HUES64 (cell line): ENCODE data around the gene KPNA4.
"Not testable (repeated sequence)": the region's sequence is repeated elsewhere in the genome, so short reads cannot be mapped to it uniquely, and the experiment has no call there.

Source experiments
- H3K27ac ChIP-seq: 2 replicates; pipeline ENCODE4 v1.7.0; 2013; ENCODE audit warnings: low read depth, low read length, inconsistent platforms
- H3K27me3 ChIP-seq: 2 replicates; pipeline ENCODE4 v1.6.1; 2013; ENCODE audit warnings: mild to moderate bottlenecking, low read length; ENCODE audit not compliant: insufficient read depth
- H3K36me3 ChIP-seq: 2 replicates; pipeline ENCODE4 v1.6.1; 2013; ENCODE audit warnings: mild to moderate bottlenecking, low read length; ENCODE audit not compliant: insufficient read depth
- H3K4me1 ChIP-seq: 2 replicates; pipeline ENCODE4 v1.6.1; 2013; ENCODE audit warnings: mild to moderate bottlenecking, low read length, moderate library complexity; ENCODE audit not compliant: insufficient read depth
- H3K4me3 ChIP-seq: 2 replicates; pipeline ENCODE4 v1.5.1; 2013; ENCODE audit warnings: mild to moderate bottlenecking, low read length, moderate library complexity
- H3K9ac ChIP-seq: 2 replicates; pipeline ENCODE4 v1.6.1; 2013; ENCODE audit warnings: mild to moderate bottlenecking, low read depth, low read length
- H3K9me3 ChIP-seq: 2 replicates; pipeline ENCODE4 v1.6.1; 2013; ENCODE audit warnings: low read depth, low read length; ENCODE audit not compliant: insufficient read depth
- WGBS: fragments of 150-250, 120-280 bp; methylation state at CpG from one replicate; pipeline ENCODE4 v1.1.7; 2013; ENCODE audit warnings: missing lambda C conversion rate; 5-methylcytosine and 5-hydroxymethylcytosine counted together

Gene KPNA4

DNA sequence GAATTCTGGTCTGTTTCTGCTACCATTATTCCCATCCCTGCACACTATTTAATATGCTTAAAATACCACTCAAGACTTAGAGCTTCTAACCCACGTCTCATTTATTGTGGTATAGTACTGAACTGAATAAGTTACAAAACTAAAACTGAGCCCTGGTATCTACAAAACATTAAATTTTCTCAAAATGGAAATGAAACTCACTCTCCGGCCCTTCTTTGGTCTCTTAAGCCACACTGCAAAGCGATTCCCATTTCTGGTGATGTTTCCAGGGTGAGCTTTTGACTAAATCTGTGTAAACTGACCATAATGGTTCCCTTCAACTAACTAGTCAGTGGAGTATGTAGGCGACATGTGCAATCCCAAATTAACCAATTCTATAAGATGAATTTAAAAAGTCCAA is 18.6 kb downstream of the KPNA4 start:
- Histone ChIP-seq H3K4me1 (peaks cover 3% of the 10 kb centered on the region; the same call in 1 of the 2 replicates), H3K27ac (no peak overlapping the region), H3K4me3 (no peak overlapping the region), H3K9ac (no peak overlapping the region), H3K9me3 (peaks cover 29% of the 10 kb centered on the region; the same call in 1 of the 2 replicates), H3K36me3 (peaks cover 28% of the 10 kb centered on the region; the same call in 1 of the 2 replicates), H3K27me3 (no peaks in the 10 kb centered on the region)
- WGBS, result 97% methylated on average over 3 of the region's 4 CpGs

DNA sequence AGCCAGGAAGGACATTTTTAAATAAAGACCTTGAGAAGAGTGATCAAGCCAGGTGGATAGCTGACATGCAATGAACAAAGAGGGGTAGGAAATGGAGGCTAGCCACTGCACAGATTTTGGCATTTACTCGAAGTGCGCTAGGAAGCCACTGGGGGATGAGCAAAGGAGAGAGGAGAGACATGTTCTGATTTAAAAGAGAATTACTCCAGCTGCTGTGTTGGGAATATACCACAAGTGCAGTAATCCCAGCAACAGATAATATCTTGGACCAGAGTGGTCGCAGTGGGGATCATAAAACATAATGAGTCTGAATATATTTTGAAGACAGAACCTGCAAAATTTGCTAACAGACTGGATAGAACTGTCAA is 19.9 kb downstream of the KPNA4 start:
- Histone ChIP-seq H3K27me3 (no peaks in the 10 kb centered on the region), H3K36me3 (peaks cover 16% of the 10 kb centered on the region; the same call in 1 of the 2 replicates), H3K4me3 (no peak overlapping the region), H3K27ac (no peak overlapping the region), H3K4me1 (peaks cover 9% of the 10 kb centered on the region; the same call in 1 of the 2 replicates), H3K9ac (no peak overlapping the region), H3K9me3 (peaks cover 18% of the 10 kb centered on the region; the same call in 1 of the 2 replicates)
- 96% methylated on average over 3 of the region's 3 CpGs for WGBS

DNA sequence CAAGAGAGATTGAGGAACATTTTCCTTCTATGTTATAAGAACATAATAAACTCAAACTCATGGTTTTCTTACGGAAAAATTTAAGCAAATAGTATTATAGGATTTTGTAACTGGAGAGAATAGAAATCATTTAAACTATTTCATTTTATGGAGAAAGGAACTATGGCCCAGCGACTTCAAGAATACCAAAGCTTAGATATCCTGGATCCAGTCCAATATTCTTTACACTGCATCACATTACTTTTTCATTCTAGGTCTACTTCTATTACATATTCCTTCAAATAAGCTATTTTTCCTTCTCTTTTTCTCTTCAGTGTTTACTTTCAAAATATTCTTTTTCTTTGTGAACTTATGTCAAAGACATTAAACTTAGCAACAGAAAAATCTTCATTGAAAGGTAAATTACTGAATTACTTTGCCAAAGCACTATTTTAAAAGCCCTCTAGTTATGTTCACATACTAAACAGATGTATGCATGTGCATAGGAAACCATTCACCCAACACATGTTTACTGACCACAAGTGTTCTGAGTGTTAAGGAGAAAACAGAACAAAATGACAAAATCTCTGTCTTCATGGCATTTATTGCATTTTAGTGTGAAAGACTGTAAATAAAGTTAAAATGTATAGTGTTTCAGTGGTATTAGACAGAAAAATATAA is 20.4 kb downstream of the KPNA4 start:
- Histone ChIP-seq H3K4me3 (no peak overlapping the region), H3K27me3 (no peaks in the 10 kb centered on the region), H3K9me3 (peaks cover 13% of the 10 kb centered on the region; the same call in 1 of the 2 replicates), H3K9ac (no peak overlapping the region), H3K27ac (no peak overlapping the region), H3K36me3 (peaks cover 11% of the 10 kb centered on the region; the same call in 1 of the 2 replicates), H3K4me1 (peaks cover 9% of the 10 kb centered on the region; the same call in 1 of the 2 replicates)
- WGBS, result 92% methylated on average over 1 of the region's 2 CpGs

DNA sequence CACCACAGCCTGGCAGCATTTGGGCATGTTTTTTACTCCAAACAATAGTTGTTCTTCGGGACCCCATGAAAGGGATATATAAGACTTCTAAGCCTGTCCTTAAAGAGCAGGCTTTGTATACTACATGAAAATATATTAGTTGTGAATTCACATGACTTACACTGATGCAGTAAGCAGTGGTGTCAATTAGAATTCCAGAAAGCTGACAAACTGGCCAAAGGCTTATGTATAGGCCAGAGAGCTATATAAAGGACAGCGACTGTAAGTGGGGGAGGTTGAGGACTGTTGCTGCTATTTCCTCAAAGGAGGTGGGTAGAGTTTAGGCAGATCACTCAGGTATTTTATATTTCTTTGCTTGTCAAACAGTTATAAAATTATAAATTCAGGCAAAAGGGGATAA is 24.8 kb downstream of the KPNA4 start:
- H3K4me1 ChIP-seq, result peaks cover 6% of the 10 kb centered on the region; the same call in 1 of the 2 replicates
- H3K9ac ChIP-seq, result no peak overlapping the region
- H3K27me3 ChIP-seq, result no peaks in the 10 kb centered on the region
- no peaks in the 10 kb centered on the region for H3K9me3 ChIP-seq
- no peak overlapping the region for H3K27ac ChIP-seq
- 82% methylated on average over 1 of the region's 2 CpGs for WGBS
- peaks cover 12% of the 10 kb centered on the region for H3K36me3 ChIP-seq
- no peak overlapping the region for H3K4me3 ChIP-seq

GRCh38 chr3:160538895-160539294 is 26.5 kb downstream of the KPNA4 start:
- no peak overlapping the region for H3K27ac ChIP-seq
- no peaks in the 10 kb centered on the region for H3K27me3 ChIP-seq

DNA sequence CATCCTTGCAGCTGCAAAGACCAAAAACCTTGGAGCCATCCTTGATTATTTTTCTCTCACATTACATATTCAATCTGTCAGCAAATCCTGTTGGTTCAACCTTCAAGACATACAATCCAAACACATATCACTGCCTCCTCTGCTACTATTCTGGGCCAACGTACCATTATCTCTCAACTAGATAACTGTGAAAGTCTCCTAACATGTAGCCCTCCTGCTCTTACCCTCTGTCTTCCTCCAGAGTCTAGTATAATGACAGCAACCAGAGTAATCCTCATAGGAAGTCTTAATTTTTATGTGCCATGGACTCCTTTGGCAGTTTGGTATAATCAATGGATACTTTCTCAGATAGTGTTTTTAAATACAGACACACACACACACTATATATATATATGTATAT is 27.6 kb downstream of the KPNA4 start:
- WGBS, result 88% methylated on average over 1 of the region's 1 CpG
- no peak overlapping the region for H3K9ac ChIP-seq
- 0 out of 2 replicates have a peak, but pooled peaks cover 6% of the 10 kb centered on the region for H3K4me1 ChIP-seq
- H3K36me3 ChIP-seq, result peaks cover 39% of the 10 kb centered on the region
- H3K27ac ChIP-seq, result no peak overlapping the region
- no peak overlapping the region for H3K4me3 ChIP-seq
- H3K27me3 ChIP-seq, result no peaks in the 10 kb centered on the region
- H3K9me3 ChIP-seq, result no peaks in the 10 kb centered on the region

More at GRCh38 chr3:160538895-160539294, 26.5 kb downstream of the KPNA4 start:
- Histone ChIP-seq H3K4me1 (0 out of 2 replicates have a peak, but pooled peaks cover 6% of the 10 kb centered on the region), H3K36me3 (peaks cover 28% of the 10 kb centered on the region), H3K9ac (no peak overlapping the region), H3K4me3 (no peak overlapping the region), H3K9me3 (no peaks in the 10 kb centered on the region)

DNA sequence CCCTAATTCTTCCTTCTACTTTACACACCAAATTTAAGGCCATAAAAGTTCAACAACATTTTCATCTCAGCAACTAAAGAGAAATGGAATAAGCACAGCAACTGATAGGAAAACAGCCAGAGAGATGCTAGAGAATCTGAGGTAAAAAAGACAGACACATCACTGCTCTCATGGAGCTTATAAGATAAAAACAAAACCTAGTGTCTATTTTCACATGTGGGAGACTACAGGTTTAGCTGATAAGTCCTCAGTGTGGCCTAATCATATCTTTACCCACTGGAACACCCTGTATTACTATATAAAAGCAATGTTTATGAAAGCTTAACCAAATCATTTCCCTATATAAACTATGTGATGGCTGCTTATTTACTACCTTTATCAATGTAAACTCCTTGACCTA is 33.0 kb downstream of the KPNA4 start:
- H3K27me3 ChIP-seq, result no peaks in the 10 kb centered on the region
- no peaks in the 10 kb centered on the region for H3K9me3 ChIP-seq
- H3K4me3 ChIP-seq, result no peak overlapping the region
- no peak overlapping the region for H3K9ac ChIP-seq
- no peaks in the 10 kb centered on the region for H3K4me1 ChIP-seq
- peaks cover 92% of the 10 kb centered on the region for H3K36me3 ChIP-seq
- no peak overlapping the region for H3K27ac ChIP-seq

DNA sequence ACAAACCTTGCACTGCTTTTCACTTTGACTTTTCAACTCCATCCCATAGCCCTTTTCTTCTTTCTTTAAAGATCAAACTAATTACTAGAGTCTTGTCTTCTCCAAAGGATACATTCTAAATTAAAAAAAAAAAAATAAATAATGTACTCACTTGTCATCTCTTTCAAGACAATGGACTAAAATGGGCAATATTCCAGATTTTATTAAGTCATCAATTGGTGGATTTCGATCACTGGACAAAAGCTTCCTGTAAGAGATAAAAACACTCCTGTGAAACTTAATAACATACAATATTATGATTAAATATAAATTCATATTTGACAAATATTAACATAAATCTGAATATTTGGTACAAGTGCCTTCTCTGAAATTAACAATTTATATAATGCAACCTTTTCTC is 34.1 kb downstream of the KPNA4 start:
- Histone ChIP-seq H3K9ac (no peak overlapping the region), H3K27me3 (no peaks in the 10 kb centered on the region), H3K4me1 (no peaks in the 10 kb centered on the region), H3K9me3 (no peaks in the 10 kb centered on the region), H3K27ac (no peak overlapping the region), H3K36me3 (peaks cover 99% of the 10 kb centered on the region), H3K4me3 (no peak overlapping the region)
- no CpG with 5 or more reads among the region's 1 CpG for WGBS

DNA sequence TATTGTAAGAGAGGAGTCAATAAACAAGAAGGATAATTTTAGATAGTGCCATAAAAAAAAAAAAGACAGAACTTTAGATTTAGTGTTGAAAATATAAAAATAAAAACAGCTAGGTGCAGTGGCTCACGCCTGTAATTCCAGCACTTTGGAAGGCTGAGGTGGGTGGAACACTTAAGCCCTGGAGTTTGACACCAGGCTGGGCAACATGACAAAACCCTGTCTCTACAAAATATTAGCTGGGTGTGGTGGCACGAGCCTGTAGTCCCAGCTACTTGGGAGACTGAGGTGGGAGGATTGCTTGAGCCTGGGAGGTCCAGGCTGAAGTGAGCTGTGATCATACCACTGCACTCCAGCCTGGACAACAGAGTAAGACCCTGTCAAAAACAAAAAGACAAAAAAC is 49.0 kb downstream of the KPNA4 start:
- H3K27ac ChIP-seq, H3K4me1 ChIP-seq, H3K9me3 ChIP-seq, H3K9ac ChIP-seq, H3K4me3 ChIP-seq, H3K27me3 ChIP-seq: not testable (repeated sequence)
- WGBS, result 95% methylated on average over 2 of the region's 2 CpGs
- peaks cover 93% of the 10 kb centered on the region for H3K36me3 ChIP-seq

DNA sequence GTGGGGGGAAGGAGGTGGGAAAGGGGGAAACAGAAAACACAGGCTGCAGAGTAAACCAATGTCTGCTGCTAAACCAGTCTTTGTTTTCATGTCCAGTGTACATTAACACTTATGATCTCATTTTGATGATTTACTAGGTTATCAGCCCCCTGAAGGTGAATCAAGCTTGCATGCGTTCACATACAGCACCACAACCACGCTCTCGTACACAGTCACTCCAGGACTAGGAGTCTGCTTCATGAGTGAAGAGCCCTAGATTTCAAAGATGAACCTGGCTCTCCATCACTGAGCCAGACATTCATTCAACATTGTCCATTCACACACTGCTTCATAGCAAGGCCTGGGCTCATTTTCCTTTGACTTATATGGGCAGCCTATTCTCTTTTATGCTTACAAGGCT is 64.0 kb downstream of the KPNA4 start:
- H3K36me3 ChIP-seq, result peaks cover 74% of the 10 kb centered on the region
- H3K9me3 ChIP-seq, result no peaks in the 10 kb centered on the region
- 98% methylated on average over 3 of the region's 3 CpGs for WGBS
- H3K27me3 ChIP-seq, result no peaks in the 10 kb centered on the region
- no peak overlapping the region for H3K27ac ChIP-seq
- H3K4me3 ChIP-seq, result no peak overlapping the region
- no peaks in the 10 kb centered on the region for H3K4me1 ChIP-seq
- H3K9ac ChIP-seq, result no peak overlapping the region

DNA sequence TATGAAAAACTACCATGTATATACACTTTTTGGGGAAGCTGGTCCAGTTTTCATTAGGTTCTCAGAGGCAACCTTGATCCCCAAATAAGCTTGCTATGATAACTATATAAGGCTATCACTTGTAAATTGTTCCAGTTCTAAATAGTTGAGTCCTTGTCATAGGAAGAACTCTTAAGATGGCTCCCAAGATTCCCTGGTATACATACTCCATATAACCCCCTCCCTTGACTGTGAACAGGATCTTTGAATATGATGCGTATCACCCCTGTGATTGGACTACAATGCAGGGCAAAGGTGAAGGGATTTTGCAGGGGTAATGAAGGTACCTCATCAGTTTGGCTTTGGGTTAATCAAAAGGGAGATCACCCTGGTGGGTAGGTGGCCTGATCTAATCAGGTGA is 67.2 kb downstream of the KPNA4 start:
- 95% methylated on average over 1 of the region's 1 CpG for WGBS

GRCh38 chr3:160490166-160490565 is 75.2 kb downstream of the KPNA4 start:
- Histone ChIP-seq H3K27ac (no peak overlapping the region), H3K9ac (no peak overlapping the region), H3K4me3 (no peak overlapping the region), H3K27me3 (no peaks in the 10 kb centered on the region), H3K36me3 (no peaks in the 10 kb centered on the region), H3K4me1 (no peaks in the 10 kb centered on the region), H3K9me3 (no peaks in the 10 kb centered on the region)

More for the DNA sequence above, 67.2 kb downstream of the KPNA4 start:
- peaks cover 44% of the 10 kb centered on the region for H3K36me3 ChIP-seq
- no peak overlapping the region for H3K27ac ChIP-seq
- no peaks in the 10 kb centered on the region for H3K27me3 ChIP-seq
- no peak overlapping the region for H3K4me3 ChIP-seq
- H3K9me3 ChIP-seq, result no peaks in the 10 kb centered on the region
- no peak overlapping the region for H3K9ac ChIP-seq
- H3K4me1 ChIP-seq, result no peaks in the 10 kb centered on the region
